ENCODE measurements around the gene MAOB.

MAOB gene

DNA sequence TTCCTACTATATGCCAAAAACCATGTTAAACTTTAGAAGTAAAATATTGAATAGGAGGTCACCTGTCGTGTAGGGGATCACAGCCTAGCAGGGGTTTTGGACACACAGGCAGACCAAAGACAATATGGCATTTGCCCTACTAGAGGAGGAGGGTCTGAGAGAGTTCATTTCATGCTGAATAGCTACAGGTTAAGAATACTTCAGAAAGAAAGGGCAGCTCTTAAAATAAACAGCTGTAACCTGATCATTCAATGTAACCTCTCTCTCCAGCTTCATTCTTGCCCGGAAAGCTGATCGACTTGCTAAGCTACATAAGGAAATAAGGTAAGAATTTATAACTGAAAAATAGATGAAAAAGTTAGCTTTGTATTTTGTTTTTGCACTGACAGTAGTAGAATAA is 146.3 kb downstream of the MAOB start:
- Mint-ChIP-seq H3K36me3 (ENCODE audit: low read depth) (no peaks in the 10 kb centered on the region), H3K9me3 (peaks cover 15% of the 10 kb centered on the region), H3K27me3 (ENCODE audit: low read depth, poor library complexity) (peaks cover 5% of the 10 kb centered on the region), H3K4me3 (no peak overlapping the region), H3K4me1 (peaks cover 16% of the 10 kb centered on the region), H3K27ac (no peak overlapping the region)
- no peak for DNase-seq
- TF ChIP-seq, protein P1, sequence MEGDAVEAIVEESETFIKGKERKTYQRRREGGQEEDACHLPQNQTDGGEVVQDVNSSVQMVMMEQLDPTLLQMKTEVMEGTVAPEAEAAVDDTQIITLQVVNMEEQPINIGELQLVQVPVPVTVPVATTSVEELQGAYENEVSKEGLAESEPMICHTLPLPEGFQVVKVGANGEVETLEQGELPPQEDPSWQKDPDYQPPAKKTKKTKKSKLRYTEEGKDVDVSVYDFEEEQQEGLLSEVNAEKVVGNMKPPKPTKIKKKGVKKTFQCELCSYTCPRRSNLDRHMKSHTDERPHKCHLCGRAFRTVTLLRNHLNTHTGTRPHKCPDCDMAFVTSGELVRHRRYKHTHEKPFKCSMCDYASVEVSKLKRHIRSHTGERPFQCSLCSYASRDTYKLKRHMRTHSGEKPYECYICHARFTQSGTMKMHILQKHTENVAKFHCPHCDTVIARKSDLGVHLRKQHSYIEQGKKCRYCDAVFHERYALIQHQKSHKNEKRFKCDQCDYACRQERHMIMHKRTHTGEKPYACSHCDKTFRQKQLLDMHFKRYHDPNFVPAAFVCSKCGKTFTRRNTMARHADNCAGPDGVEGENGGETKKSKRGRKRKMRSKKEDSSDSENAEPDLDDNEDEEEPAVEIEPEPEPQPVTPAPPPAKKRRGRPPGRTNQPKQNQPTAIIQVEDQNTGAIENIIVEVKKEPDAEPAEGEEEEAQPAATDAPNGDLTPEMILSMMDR (IDR thresholded peaks at IDR 0.05) = no peak

DNA sequence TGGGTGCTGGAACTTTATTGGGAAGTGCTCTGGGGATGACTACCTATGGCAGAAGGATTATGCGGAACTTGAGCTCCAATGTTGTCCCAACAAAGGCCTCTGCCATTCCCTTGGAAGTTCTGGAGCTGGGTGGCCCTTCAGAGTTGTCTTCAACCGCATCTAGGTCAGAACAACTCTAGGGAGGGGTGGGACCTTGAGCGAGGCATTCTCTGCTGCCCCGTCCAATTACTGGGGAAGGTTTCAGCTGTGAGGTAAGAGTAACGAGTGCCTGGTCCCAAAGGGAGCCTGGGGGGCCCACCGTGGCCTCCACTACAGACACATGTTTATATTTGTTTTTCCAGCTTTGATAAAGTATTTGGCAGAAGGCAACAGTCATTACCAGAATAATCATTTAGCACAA is 146.7 kb downstream of the MAOB start:
- peaks cover 19% of the 10 kb centered on the region for H3K9me3 Mint-ChIP-seq
- peaks cover 5% of the 10 kb centered on the region for H3K27me3 Mint-ChIP-seq (ENCODE audit: low read depth, poor library complexity)
- H3K4me1 Mint-ChIP-seq = peaks cover 16% of the 10 kb centered on the region
- DNase-seq = no peak
- TF ChIP-seq, protein P1 (IDR thresholded peaks at IDR 0.05) = no peak
- no peak overlapping the region for H3K4me3 Mint-ChIP-seq
- no peak overlapping the region for H3K27ac Mint-ChIP-seq
- H3K36me3 Mint-ChIP-seq (ENCODE audit: low read depth) = no peaks in the 10 kb centered on the region

DNA sequence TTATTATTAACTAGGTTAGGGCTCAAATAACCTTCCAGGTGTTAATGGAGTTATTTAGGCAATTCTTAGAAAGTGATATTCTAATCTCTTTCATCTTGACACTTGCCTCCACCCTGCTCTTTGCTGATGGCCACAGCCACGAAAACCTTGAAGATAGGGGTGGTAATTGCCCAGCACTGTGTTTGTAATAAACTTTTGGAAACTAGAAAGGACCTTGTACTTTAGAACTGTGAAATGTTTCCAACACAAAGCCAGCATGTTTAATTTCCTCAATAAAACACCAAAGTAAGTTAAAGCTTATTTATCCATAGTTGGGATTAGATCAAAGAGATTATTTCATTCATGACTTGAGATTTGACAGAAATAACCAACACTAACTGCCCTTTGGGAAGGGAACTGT is 147.8 kb downstream of the MAOB start:
- peaks cover 5% of the 10 kb centered on the region for H3K27me3 Mint-ChIP-seq (ENCODE audit: low read depth, poor library complexity)
- H3K4me1 Mint-ChIP-seq = peaks cover 16% of the 10 kb centered on the region
- no peaks in the 10 kb centered on the region for H3K36me3 Mint-ChIP-seq (ENCODE audit: low read depth)
- no peak overlapping the region for H3K4me3 Mint-ChIP-seq
- TF ChIP-seq, protein P1 (IDR thresholded peaks at IDR 0.05) = no peak
- DNase-seq = no peak
- no peak overlapping the region for H3K27ac Mint-ChIP-seq
- H3K9me3 Mint-ChIP-seq = peaks cover 20% of the 10 kb centered on the region

DNA sequence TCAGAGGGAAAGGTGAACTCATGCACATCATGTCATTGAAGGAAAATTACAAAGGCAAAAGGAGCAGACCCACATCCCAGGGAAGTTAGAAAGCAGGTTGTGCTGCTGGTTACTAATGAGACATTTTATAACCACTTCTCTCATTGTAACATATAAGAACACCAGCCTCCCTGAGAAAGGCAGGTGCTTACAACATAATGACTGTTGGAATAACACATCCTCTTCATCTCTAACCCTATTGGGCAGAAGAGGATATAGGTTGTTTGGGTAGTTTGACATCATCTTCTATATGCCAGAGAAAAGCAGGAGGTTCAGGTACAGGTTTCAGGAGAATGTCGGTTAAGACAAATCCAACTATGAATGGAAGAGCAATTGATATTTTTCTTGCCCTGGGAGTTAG is 148.6 kb downstream of the MAOB start:
- no peak overlapping the region for H3K4me3 Mint-ChIP-seq
- peaks cover 24% of the 10 kb centered on the region for H3K9me3 Mint-ChIP-seq
- no peak for DNase-seq
- H3K27me3 Mint-ChIP-seq (ENCODE audit: low read depth, poor library complexity) = peaks cover 5% of the 10 kb centered on the region
- H3K27ac Mint-ChIP-seq = no peak overlapping the region
- no peaks in the 10 kb centered on the region for H3K36me3 Mint-ChIP-seq (ENCODE audit: low read depth)
- TF ChIP-seq, protein P1 (IDR thresholded peaks at IDR 0.05) = no peak
- H3K4me1 Mint-ChIP-seq = peaks cover 16% of the 10 kb centered on the region

DNA sequence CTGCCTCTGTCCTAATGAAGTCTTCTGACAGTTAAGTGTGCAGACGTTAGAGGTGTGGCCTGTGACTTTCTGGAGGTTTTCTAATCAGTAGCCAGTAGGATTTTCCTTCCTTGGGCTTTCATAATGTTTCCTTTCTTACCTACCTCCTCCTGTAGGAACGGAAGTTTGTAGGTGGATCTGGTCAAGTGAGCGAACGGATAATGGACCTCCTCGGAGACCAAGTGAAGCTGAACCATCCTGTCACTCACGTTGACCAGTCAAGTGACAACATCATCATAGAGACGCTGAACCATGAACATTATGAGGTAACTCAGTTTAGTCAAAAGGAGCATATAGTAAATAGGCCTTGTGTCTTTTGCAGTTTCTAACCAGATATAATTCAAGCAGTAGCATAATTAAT is 151.2 kb downstream of the MAOB start:
- H3K27me3 Mint-ChIP-seq (ENCODE audit: low read depth, poor library complexity) = peaks cover 7% of the 10 kb centered on the region

DNA sequence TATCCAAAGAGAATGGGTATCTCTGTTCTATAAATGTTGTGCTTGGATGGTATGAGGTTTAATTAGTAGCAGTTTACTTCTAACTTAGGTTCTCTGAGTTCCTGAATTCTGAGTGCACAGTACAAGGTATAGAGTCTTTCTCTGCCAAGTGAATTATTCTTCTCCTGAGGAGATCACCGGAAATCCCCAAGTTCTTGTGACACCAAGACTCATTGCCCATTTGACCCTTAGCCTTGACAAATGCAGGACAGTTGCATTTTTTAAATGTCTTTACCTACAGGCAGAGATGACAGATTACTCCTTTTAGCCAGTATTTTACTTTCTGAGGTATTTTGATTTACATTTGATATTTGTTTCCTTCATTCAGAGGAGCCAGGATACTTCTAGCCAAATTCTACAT is 153.3 kb downstream of the MAOB start:
- Mint-ChIP-seq H3K27ac (no peak overlapping the region), H3K4me1 (no peaks in the 10 kb centered on the region), H3K36me3 (ENCODE audit: low read depth) (no peaks in the 10 kb centered on the region), H3K4me3 (no peak overlapping the region), H3K9me3 (peaks cover 52% of the 10 kb centered on the region), H3K27me3 (ENCODE audit: low read depth, poor library complexity) (peaks cover 3% of the 10 kb centered on the region)
- TF ChIP-seq, protein P1 (IDR thresholded peaks at IDR 0.05) = no peak
- DNase-seq = no peak

More for the DNA sequence above, 151.2 kb downstream of the MAOB start:
- peaks cover 35% of the 10 kb centered on the region for H3K9me3 Mint-ChIP-seq
- no peak overlapping the region for H3K4me3 Mint-ChIP-seq
- no peaks in the 10 kb centered on the region for H3K36me3 Mint-ChIP-seq (ENCODE audit: low read depth)
- H3K4me1 Mint-ChIP-seq = peaks cover 8% of the 10 kb centered on the region
- TF ChIP-seq, protein P1 (IDR thresholded peaks at IDR 0.05) = no peak
- DNase-seq = no peak
- no peak overlapping the region for H3K27ac Mint-ChIP-seq

All from nephron progenitor cell (in vitro differentiated cells).